SK-N-SH (cell line): ENCODE data around the gene RPL28.

Experiments used
- CHD2 ChIP-seq: fragments of 150-350 bp; IDR thresholded peaks from 2 replicates; pipeline ENCODE4 v1.6.1; 2018; ENCODE audit warnings: low read length; ENCODE audit not compliant: partially characterized antibody
- MAX ChIP-seq: IDR thresholded peaks from 2 replicates; pipeline ENCODE4 v1.4.0; 2012; ENCODE audit warnings: low read depth
- NRF1 ChIP-seq: IDR thresholded peaks from 2 replicates; pipeline ENCODE4 v1.6.1; 2012; ENCODE audit warnings: low read depth, mild to moderate bottlenecking, low read length
- POLR2AphosphoS5 ChIP-seq: IDR thresholded peaks from 2 replicates; pipeline ENCODE4 v1.6.1; 2012; ENCODE audit warnings: low read depth, low read length
- RFX5 ChIP-seq: IDR thresholded peaks from 2 replicates; pipeline ENCODE4 v1.6.1; 2012; ENCODE audit warnings: mild to moderate bottlenecking, improper control_type of control experiment, low read length
- SIN3A ChIP-seq: IDR thresholded peaks from 2 replicates; pipeline ENCODE4 v1.6.1; 2012; ENCODE audit warnings: low read depth, mild to moderate bottlenecking, low read length, moderate library complexity, borderline replicate concordance
- TAF1 ChIP-seq: IDR thresholded peaks from 2 replicates; pipeline ENCODE4 v1.6.1; 2012; ENCODE audit warnings: low read depth, mild to moderate bottlenecking, low read length, moderate library complexity, borderline replicate concordance
- TF ChIP-seq, protein P1 (sequence below): fragments of 200-600 bp; sonication (generic); IDR thresholded peaks from 2 replicates; pipeline ENCODE4 v1.6.1; 2017; ENCODE audit warnings: antibody characterized with exemption, mild to moderate bottlenecking, moderate library complexity

DNA sequence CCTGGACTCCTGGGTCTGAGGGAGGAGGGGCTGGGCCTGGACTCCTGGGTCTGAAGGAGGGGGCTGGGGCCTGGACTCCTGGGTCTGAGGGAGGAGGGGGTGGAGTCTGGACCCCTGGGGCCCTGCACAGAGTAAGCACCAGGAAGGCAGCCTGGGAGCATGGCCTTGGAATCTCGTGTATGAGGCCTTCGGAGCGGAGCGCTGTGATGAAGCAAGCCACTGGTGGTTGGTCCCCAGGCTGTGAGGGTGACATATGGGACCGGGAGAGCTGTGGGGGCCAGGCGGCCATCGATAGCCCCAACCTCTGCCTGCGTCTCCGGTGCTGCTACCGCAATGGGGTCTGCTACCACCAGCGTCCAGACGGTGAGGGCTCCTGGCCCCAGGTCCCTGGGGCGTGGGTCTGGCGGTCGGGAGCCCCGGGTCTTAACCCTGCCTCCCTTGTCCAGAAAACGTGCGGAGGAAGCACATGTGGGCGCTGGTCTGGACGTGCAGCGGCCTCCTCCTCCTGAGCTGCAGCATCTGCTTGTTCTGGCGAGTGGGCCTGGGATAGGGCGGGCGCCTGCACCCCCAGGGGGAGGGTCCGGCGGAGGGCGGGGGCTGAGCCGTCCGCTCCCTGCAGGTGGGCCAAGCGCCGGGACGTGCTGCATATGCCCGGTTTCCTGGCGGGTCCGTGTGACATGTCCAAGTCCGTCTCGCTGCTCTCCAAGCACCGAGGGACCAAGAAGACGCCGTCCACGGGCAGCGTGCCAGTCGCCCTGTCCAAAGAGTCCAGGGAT lies 8.2 kb upstream of the RPL28 start:
- TF ChIP-seq NRF1 (no peak), POLR2AphosphoS5 (no peak), SIN3A (no peak), RFX5 (no peak), CHD2 (no peak), TAF1 (no peak), MAX (no peak)
- TF ChIP-seq, protein P1, sequence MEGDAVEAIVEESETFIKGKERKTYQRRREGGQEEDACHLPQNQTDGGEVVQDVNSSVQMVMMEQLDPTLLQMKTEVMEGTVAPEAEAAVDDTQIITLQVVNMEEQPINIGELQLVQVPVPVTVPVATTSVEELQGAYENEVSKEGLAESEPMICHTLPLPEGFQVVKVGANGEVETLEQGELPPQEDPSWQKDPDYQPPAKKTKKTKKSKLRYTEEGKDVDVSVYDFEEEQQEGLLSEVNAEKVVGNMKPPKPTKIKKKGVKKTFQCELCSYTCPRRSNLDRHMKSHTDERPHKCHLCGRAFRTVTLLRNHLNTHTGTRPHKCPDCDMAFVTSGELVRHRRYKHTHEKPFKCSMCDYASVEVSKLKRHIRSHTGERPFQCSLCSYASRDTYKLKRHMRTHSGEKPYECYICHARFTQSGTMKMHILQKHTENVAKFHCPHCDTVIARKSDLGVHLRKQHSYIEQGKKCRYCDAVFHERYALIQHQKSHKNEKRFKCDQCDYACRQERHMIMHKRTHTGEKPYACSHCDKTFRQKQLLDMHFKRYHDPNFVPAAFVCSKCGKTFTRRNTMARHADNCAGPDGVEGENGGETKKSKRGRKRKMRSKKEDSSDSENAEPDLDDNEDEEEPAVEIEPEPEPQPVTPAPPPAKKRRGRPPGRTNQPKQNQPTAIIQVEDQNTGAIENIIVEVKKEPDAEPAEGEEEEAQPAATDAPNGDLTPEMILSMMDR = no peak
